Left hindlimb (tissue), 1 donor: ENCODE results near the gene MANEAL.

Experiments
- DNase-seq: peaks from one replicate; pipeline ENCODE4 v3.0.0-alpha.2; 2018

Gene MANEAL

DNA sequence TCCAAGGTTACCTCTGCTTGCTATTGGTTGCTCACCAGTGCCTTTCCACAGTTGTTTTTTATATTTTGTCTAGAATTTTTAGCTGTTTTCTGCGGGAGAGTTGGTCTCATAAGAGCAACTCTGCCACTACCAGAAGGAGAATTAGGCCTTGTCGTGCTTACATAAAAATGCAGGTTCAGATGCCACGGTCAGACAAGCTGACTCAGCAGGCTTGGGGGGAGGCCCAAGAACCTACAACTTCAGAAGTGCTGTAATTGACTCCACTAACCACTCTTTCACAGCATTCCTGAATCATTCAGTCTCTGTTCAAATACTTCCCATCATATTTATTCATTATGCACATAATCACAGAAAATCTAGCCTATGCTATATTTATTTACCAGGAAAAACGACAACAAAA lies 37.5 kb downstream of the MANEAL start:
- DNase-seq: no peak

DNA sequence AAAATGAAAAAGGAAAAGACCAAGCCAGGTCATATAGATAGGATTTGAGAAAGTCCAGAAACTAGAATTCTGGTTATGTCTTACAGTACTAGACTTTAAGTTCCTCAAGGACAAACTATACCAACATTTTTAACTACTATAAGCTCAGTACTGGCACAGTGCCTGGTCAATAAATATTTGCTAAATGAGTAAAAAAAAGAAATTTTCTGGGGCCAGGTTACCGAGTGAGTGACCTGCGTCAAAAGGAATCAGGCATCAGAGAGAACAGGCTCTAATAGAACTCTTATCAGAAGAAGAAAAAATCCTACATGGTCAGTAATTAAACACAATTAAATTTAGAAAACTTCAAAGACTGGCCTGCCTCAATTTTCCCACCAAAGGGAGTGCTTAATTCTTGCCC lies 38.2 kb downstream of the MANEAL start:
- DNase-seq: no peak

- DNase-seq: no peak
These were observed 43.1 kb downstream of the MANEAL start for GRCh38 chr1:37836788-37837187.

DNA sequence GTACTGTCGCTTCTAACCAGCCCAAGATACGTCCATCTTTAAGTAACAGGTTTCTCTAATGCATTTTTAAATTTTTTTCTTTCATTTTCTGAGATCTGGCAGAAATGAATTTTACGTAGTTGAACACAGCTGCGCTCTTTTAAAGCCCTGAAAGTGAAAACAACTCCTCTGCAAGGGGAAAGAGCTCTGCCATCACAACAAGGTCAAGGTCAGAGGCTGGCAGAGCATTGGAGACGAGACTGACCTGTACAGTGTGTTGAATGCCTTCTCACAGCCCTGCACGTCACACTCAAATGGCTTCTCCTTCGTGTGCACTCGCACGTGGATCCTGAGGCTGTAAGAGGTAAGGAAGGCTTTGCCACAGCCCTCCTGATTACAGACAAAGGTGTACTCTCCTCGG lies 46.0 kb downstream of the MANEAL start:
- DNase-seq: no peak

GRCh38 chr1:37840711-37841110 lies 47.1 kb downstream of the MANEAL start:
- DNase-seq: no peak

- DNase-seq: no peak
These were observed 48.0 kb downstream of the MANEAL start for GRCh38 chr1:37841652-37842051.

GRCh38 chr1:37844536-37844935 lies 50.9 kb downstream of the MANEAL start:
- DNase-seq: no peak

- DNase-seq: no peak
These were observed 51.5 kb downstream of the MANEAL start for GRCh38 chr1:37845049-37845646.

GRCh38 chr1:37845786-37846185 lies 52.1 kb downstream of the MANEAL start:
- DNase-seq: no peak

DNA sequence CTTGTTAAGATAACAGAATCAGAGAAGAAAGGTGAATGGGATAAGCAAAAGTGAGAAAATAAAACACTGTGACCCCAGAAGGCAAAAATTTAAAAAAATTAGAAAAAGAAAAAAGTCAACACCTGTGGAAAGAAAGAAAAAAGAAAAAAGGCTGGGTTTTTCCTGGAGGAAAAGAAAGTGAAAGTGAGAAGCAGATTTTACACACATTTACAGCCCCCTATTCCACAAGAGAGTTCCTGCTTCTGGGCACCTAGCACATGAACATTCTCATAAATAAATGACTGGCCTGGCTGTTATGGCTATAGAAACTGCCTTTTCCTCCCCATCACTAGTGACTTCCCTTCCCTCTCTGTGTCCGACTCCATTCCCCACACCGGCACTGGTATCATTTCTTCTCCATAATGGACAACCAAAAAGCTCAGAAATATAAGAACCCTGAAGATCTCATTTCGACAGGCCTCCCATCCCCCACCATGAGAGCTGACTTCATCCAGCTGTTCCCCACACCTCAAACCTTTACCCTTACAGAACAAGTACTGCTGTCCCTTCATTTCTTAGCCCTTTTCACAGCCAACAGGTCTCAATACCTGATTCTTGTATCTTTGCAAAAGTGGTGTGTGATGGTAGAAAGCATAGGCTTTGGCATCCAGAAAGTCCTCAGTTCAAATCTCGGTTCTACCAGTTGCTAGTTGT lies 53.1 kb downstream of the MANEAL start:
- DNase-seq: no peak

DNA sequence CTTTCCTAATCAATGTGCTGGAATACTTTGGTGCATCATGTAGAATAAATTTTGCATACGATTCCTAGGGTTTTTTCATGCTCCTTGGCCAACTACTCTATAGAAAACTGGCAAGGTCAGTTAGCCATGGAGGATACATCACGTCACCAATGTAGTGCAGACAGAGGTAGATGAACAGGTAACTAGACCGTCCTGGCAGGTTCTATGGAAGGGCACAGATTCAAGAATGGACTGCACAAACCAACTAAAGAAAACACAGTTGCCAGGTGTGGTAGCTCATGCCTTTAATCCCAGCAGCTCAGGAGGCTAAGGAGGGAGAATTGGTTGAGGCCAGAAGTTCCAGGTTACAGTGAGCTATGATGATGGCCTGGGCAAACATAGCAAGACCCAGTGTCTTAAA lies 55.8 kb downstream of the MANEAL start:
- DNase-seq: no peak

GRCh38 chr1:37850352-37850955 lies 56.8 kb downstream of the MANEAL start:
- DNase-seq: no peak
